CD14-positive monocyte (primary cell): ENCODE data around the gene XRCC5. TPM values are rescaled to one million over a fixed set of nuclear protein-coding genes. Genes with fewer than 3 reads are reported as not detected.

Experiments
- DNase-seq, 3 donors: peaks; one replicate each; pipeline ENCODE4 v3.0.0-alpha.2; 2011 to 2022
- H2AFZ ChIP-seq: 2 replicates; pipeline ENCODE4 v1.6.0; 2012; ENCODE audit warnings: mild to moderate bottlenecking, low read depth, low read length, inconsistent platforms; ENCODE audit not compliant: insufficient read depth, poor library complexity, severe bottlenecking
- H3K27ac ChIP-seq, 2 donors: 1 replicate in 1 of 2; 2 replicates in 1 of 2; pipeline ENCODE4 v1.5.1; 2012 to 2013; ENCODE audit warnings: low read length in 2 of 2, control low read depth in 1 of 2, inconsistent platforms in 1 of 2, low read depth in 1 of 2, mild to moderate bottlenecking in 1 of 2
- H3K27me3 ChIP-seq, 2 donors: one replicate each; pipeline versions ENCODE4 v1.6.0 to v1.6.1; 2011 to 2013; ENCODE audit warnings: low read length in 2 of 2; ENCODE audit not compliant: control insufficient read depth in 2 of 2, insufficient read depth in 2 of 2
- H3K36me3 ChIP-seq, 2 donors: replicated peaks in 1 of 2; 1 replicate in 1 of 2; 2 replicates in 1 of 2; pipeline versions ENCODE4 v1.5.1 to v1.6.1; 2012 to 2013; ENCODE audit warnings: low read length in 2 of 2, control low read depth in 1 of 2, inconsistent platforms in 1 of 2, mild to moderate bottlenecking in 1 of 2; ENCODE audit not compliant: insufficient read depth in 2 of 2, control insufficient read depth in 1 of 2
- H3K4me1 ChIP-seq, 2 donors: 1 replicate in 1 of 2; 2 replicates in 1 of 2; pipeline versions ENCODE4 v1.5.1 to v1.6.1; 2012 to 2013; ENCODE audit warnings: low read length in 2 of 2, control low read depth in 1 of 2, inconsistent platforms in 1 of 2, mild to moderate bottlenecking in 1 of 2, moderate library complexity in 1 of 2; ENCODE audit not compliant: insufficient read depth in 2 of 2, control insufficient read depth in 1 of 2
- H3K4me2 ChIP-seq: replicated peaks from 2 replicates; pipeline ENCODE3; 2012; ENCODE audit warnings: low read length, moderate library complexity, mild to moderate bottlenecking; ENCODE audit not compliant: poor library complexity, severe bottlenecking; ENCODE audit errors: extremely low read depth
- H3K4me3 ChIP-seq, 3 experiments: fragments of 200-600 bp in 1 of 3; sonication (generic) in 1 of 3; replicated peaks in 1 of 3; 1 replicate in 2 of 3; 2 replicates in 1 of 3; pipeline ENCODE4 v1.5.1; 2011 to 2013; ENCODE audit warnings: low read length in 3 of 3, mild to moderate bottlenecking in 3 of 3, control low read depth in 2 of 3, low read depth in 2 of 3, inconsistent platforms in 1 of 3, moderate library complexity in 1 of 3
- H3K79me2 ChIP-seq: 2 replicates; pipeline ENCODE4 v1.6.0; 2012; ENCODE audit warnings: mild to moderate bottlenecking, control low read depth, inconsistent platforms, low read length, moderate library complexity; ENCODE audit not compliant: insufficient read depth
- H3K9ac ChIP-seq: 2 replicates; pipeline ENCODE4 v1.6.0; 2017; ENCODE audit warnings: low read length, mild to moderate bottlenecking; ENCODE audit not compliant: insufficient read depth, poor library complexity, severe bottlenecking
- H3K9me3 ChIP-seq, 2 donors: replicated peaks in 1 of 2; 1 replicate in 1 of 2; 2 replicates in 1 of 2; pipeline versions ENCODE4 v1.5.1 to v1.6.1; 2012 to 2013; ENCODE audit warnings: low read length in 2 of 2, control low read depth in 1 of 2; ENCODE audit not compliant: control insufficient read depth in 1 of 2, insufficient read depth in 1 of 2
- H4K20me1 ChIP-seq: 2 replicates; pipeline ENCODE4 v1.6.0; 2012; ENCODE audit warnings: mild to moderate bottlenecking, low read length, control low read depth, moderate library complexity; ENCODE audit not compliant: insufficient read depth
- H3K27ac Mint-ChIP-seq, 7 donors: one replicate each; pipeline ENCODE4 v1.8.0; 2020; ENCODE audit warnings: mild to moderate bottlenecking in 7 of 7, mixed read lengths in 7 of 7, moderate library complexity in 6 of 7, inconsistent platforms in 2 of 7
- H3K27me3 Mint-ChIP-seq, 3 donors: one replicate each; pipeline ENCODE4 v1.8.0; 2021 to 2022; ENCODE audit warnings: low read depth in 3 of 3, mild to moderate bottlenecking in 3 of 3, mixed read lengths in 3 of 3, moderate library complexity in 3 of 3, inconsistent platforms in 1 of 3
- H3K36me3 Mint-ChIP-seq, 2 donors: one replicate each; pipeline ENCODE4 v1.8.0; 2020; ENCODE audit warnings: mixed read lengths in 2 of 2, inconsistent platforms in 1 of 2, mild to moderate bottlenecking in 1 of 2
- H3K4me1 Mint-ChIP-seq: one replicate; pipeline ENCODE4 v1.8.0; 2020; ENCODE audit warnings: mild to moderate bottlenecking, mixed read lengths
- H3K4me3 Mint-ChIP-seq, 2 donors: one replicate each; pipeline ENCODE4 v1.8.0; 2020; ENCODE audit warnings: mild to moderate bottlenecking in 2 of 2, mixed read lengths in 2 of 2, moderate library complexity in 1 of 2
- H3K9me3 Mint-ChIP-seq, 7 donors: one replicate each; pipeline ENCODE4 v1.8.0; 2020 to 2022; ENCODE audit warnings: mixed read lengths in 7 of 7, mild to moderate bottlenecking in 6 of 7, moderate library complexity in 6 of 7, inconsistent platforms in 2 of 7
- WGBS: methylation state at CpG from one replicate; pipeline ENCODE4 v1.1.5; 2013; ENCODE audit warnings: missing lambda C conversion rate; ENCODE audit not compliant: insufficient coverage; 5-methylcytosine and 5-hydroxymethylcytosine counted together
- intact Hi-C, 2 donors: fragments of 100-400 bp; cut with micrococcal nuclease; formaldehyde crosslinking; loops; one replicate each; pipeline versions ENCODE4 v1.15.0 to v1.15.1; 2023
- polyA plus RNA-seq, 3 donors: library from polyadenylated mRNA; depleted of rRNA in 1 of 3; unstranded in 2 of 3; stranded (reverse) in 1 of 3; fragments of 300-500 nt in 2 of 3; fragments of >200 nt in 1 of 3; fragmentation: Illumina TruSeq in 2 of 3; gene quantifications; 1 replicate in 2 of 3; 2 replicates in 1 of 3; pipeline ENCODE4 v1.2.3, GENCODE V29; 2012 to 2021
- TF ChIP-seq, protein P1 (sequence below): fragments of 200-600 bp; IDR thresholded peaks from one replicate; pipeline ENCODE4 v1.8.0; 2022; ENCODE audit warnings: antibody characterized with exemption, mild to moderate bottlenecking

Gene XRCC5
- polyA plus RNA-seq, 3 donors: 55.3 to 281 (median 258) TPM

GRCh38 chr2:216083464-216084281 lies 25.5 kb upstream of the XRCC5 start:
- DNase-seq: no peak
- TF ChIP-seq, protein P1, sequence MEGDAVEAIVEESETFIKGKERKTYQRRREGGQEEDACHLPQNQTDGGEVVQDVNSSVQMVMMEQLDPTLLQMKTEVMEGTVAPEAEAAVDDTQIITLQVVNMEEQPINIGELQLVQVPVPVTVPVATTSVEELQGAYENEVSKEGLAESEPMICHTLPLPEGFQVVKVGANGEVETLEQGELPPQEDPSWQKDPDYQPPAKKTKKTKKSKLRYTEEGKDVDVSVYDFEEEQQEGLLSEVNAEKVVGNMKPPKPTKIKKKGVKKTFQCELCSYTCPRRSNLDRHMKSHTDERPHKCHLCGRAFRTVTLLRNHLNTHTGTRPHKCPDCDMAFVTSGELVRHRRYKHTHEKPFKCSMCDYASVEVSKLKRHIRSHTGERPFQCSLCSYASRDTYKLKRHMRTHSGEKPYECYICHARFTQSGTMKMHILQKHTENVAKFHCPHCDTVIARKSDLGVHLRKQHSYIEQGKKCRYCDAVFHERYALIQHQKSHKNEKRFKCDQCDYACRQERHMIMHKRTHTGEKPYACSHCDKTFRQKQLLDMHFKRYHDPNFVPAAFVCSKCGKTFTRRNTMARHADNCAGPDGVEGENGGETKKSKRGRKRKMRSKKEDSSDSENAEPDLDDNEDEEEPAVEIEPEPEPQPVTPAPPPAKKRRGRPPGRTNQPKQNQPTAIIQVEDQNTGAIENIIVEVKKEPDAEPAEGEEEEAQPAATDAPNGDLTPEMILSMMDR: no peak
- Mint-ChIP-seq H3K9me3 (no peaks in the 10 kb centered on the region), H3K27me3 (peaks cover 0 to 4% (median 2%) of the 10 kb centered on the region in 3 donors), H3K27ac (peak overlapping the region in 2 of 7 donors; percentile 23 to 27), H3K4me1 (peaks cover 55% of the 10 kb centered on the region), H3K36me3 (peaks cover 0 to 4% of the 10 kb centered on the region in 2 donors), H3K4me3 (no peak overlapping the region)
- no peak overlapping the region for H3K27ac ChIP-seq
- no peaks in the 10 kb centered on the region for H4K20me1 ChIP-seq
- no peak overlapping the region for H3K9ac ChIP-seq
- no peaks in the 10 kb centered on the region for H3K27me3 ChIP-seq
- intact Hi-C loops: no loop called here
- WGBS: 92% methylated on average over 11 of the region's 11 CpGs
- peak overlapping the region; percentile 98 for H3K4me2 ChIP-seq
- peaks cover 32 to 51% of the 10 kb centered on the region in 2 donors for H3K4me1 ChIP-seq
- H3K79me2 ChIP-seq: peaks cover 31% of the 10 kb centered on the region
- no peak overlapping the region for H2AFZ ChIP-seq
- H3K9me3 ChIP-seq: no peaks in the 10 kb centered on the region
- no peak overlapping the region for H3K4me3 ChIP-seq
- no peaks in the 10 kb centered on the region for H3K36me3 ChIP-seq

GRCh38 chr2:216084547-216084946 lies 24.6 kb upstream of the XRCC5 start:
- H3K27ac ChIP-seq: no peak overlapping the region
- no peak overlapping the region for H3K4me3 Mint-ChIP-seq
- H3K36me3 Mint-ChIP-seq: peaks cover 0 to 4% of the 10 kb centered on the region in 2 donors
- TF ChIP-seq, protein P1: no peak
- intact Hi-C loops: no loop called here
- peaks cover 31% of the 10 kb centered on the region for H3K79me2 ChIP-seq
- H3K9me3 Mint-ChIP-seq: peaks cover 0 to 2% (median 0%) of the 10 kb centered on the region in 7 donors
- peaks cover 25 to 42% of the 10 kb centered on the region in 2 donors for H3K4me1 ChIP-seq
- H3K27me3 ChIP-seq: no peaks in the 10 kb centered on the region
- WGBS: 50% methylated on average over 3 of the region's 3 CpGs
- peaks cover 0 to 4% (median 2%) of the 10 kb centered on the region in 3 donors for H3K27me3 Mint-ChIP-seq
- no peaks in the 10 kb centered on the region for H4K20me1 ChIP-seq
- H3K9ac ChIP-seq: no peak overlapping the region
- peak overlapping the region in 2 of 7 donors; percentile 2 to 68 for H3K27ac Mint-ChIP-seq
- no peak overlapping the region for H3K4me2 ChIP-seq
- H3K4me1 Mint-ChIP-seq: peaks cover 49% of the 10 kb centered on the region
- H3K36me3 ChIP-seq: no peaks in the 10 kb centered on the region
- H2AFZ ChIP-seq: no peak overlapping the region
- H3K9me3 ChIP-seq: no peaks in the 10 kb centered on the region
- DNase-seq: no peak
- H3K4me3 ChIP-seq: no peak overlapping the region
